SK-N-SH treated with all-trans-retinoic acid at 6 μM for 48 hours (cell line): ENCODE results near the gene MAP1B.

ENCODE experiments used
- ATAC-seq: fragments of 200-7000 bp; cut with Tn5 transposase; 3 replicates; pipeline ENCODE4 v1.9.1; 2020; ENCODE audit warnings: mild to moderate bottlenecking, moderate library complexity
- ARNTL ChIP-seq: fragments of 450-650 bp; formaldehyde crosslinking; IDR thresholded peaks from 2 replicates; pipeline ENCODE4 v1.5.0; 2020; ENCODE audit warnings: low read depth, mild to moderate bottlenecking, moderate library complexity, borderline replicate concordance
- BACH2 ChIP-seq: fragments of 250-450 bp; sonication (Bioruptor Pico); IDR thresholded peaks from 2 replicates; pipeline ENCODE4 v1.9.0; 2021; ENCODE audit warnings: mild to moderate bottlenecking, borderline replicate concordance
- CSDC2 ChIP-seq: fragments of 250-450 bp; sonication (Bioruptor Pico); IDR thresholded peaks from 2 replicates; pipeline ENCODE4 v1.5.0; 2020; ENCODE audit warnings: mild to moderate bottlenecking, moderate library complexity
- CSRNP3 ChIP-seq: fragments of 250-450 bp; sonication (Bioruptor Pico); IDR thresholded peaks from 2 replicates; pipeline ENCODE4 v1.5.1; 2021; ENCODE audit warnings: mild to moderate bottlenecking, moderate library complexity
- ESRRG ChIP-seq: fragments of 250-450 bp; sonication (Bioruptor Pico); IDR thresholded peaks from 2 replicates; pipeline ENCODE4 v1.6.1; 2021; ENCODE audit warnings: mild to moderate bottlenecking
- GLIS3 ChIP-seq: fragments of 250-450 bp; sonication (Bioruptor Pico); IDR thresholded peaks from 2 replicates; pipeline ENCODE4 v1.5.0; 2020; ENCODE audit warnings: mild to moderate bottlenecking, moderate library complexity
- ISL1 ChIP-seq: fragments of 250-450 bp; sonication (Bioruptor Pico); IDR thresholded peaks from 2 replicates; pipeline ENCODE4 v2.1.2; 2022; ENCODE audit warnings: mild to moderate bottlenecking, moderate library complexity
- OSR1 ChIP-seq: fragments of 250-450 bp; sonication (Bioruptor Pico); IDR thresholded peaks from 2 replicates; pipeline ENCODE4 v1.8.0; 2022; ENCODE audit warnings: moderate library complexity, mild to moderate bottlenecking, inconsistent platforms
- PPARA ChIP-seq: fragments of 250-450 bp; sonication (Bioruptor Pico); IDR thresholded peaks from 2 replicates; pipeline ENCODE4 v1.5.0; 2020; ENCODE audit warnings: mild to moderate bottlenecking, borderline replicate concordance
- RARB ChIP-seq: fragments of 250-450 bp; sonication (Bioruptor Pico); IDR thresholded peaks from 2 replicates; pipeline ENCODE4 v1.8.0; 2021; ENCODE audit warnings: mild to moderate bottlenecking, moderate library complexity
- SNAI2 ChIP-seq: fragments of 250-450 bp; sonication (Bioruptor Pico); IDR thresholded peaks from 2 replicates; pipeline ENCODE4 v1.5.0; 2020; ENCODE audit warnings: mild to moderate bottlenecking, moderate library complexity
- TCF4 ChIP-seq: fragments of 250-450 bp; sonication (Bioruptor Pico); IDR thresholded peaks from 2 replicates; pipeline ENCODE4 v1.8.0; 2021; ENCODE audit warnings: mild to moderate bottlenecking, moderate library complexity, borderline replicate concordance
- TOX ChIP-seq: fragments of 250-450 bp; sonication (Bioruptor Pico); IDR thresholded peaks from 2 replicates; pipeline ENCODE4 v1.8.0; 2021; ENCODE audit warnings: mild to moderate bottlenecking, moderate library complexity, borderline replicate concordance
- ZFP3 ChIP-seq: fragments of 250-450 bp; sonication (Bioruptor Pico); IDR thresholded peaks from 2 replicates; pipeline ENCODE4 v1.5.0; 2020; ENCODE audit warnings: mild to moderate bottlenecking, moderate library complexity
- ZFP30 ChIP-seq: fragments of 450-650 bp; formaldehyde crosslinking; IDR thresholded peaks from 2 replicates; pipeline ENCODE4 v1.5.0; 2022; ENCODE audit warnings: mild to moderate bottlenecking, moderate library complexity
- ZNF565 ChIP-seq: fragments of 450-650 bp; formaldehyde crosslinking; conservative IDR thresholded peaks from 2 replicates; pipeline ENCODE4 v1.5.0; 2020; ENCODE audit warnings: low read depth, mild to moderate bottlenecking, moderate library complexity
- ZNF70 ChIP-seq: fragments of 450-650 bp; formaldehyde crosslinking; IDR thresholded peaks from 2 replicates; pipeline ENCODE4 v1.5.0; 2020; ENCODE audit warnings: mild to moderate bottlenecking, moderate library complexity
- ZNF8 ChIP-seq: fragments of 450-650 bp; formaldehyde crosslinking; IDR thresholded peaks from 2 replicates; pipeline ENCODE4 v1.5.0; 2020; ENCODE audit warnings: mild to moderate bottlenecking, moderate library complexity
- TF ChIP-seq, protein P1 (sequence below): fragments of 250-450 bp; sonication (Bioruptor Pico); IDR thresholded peaks from 2 replicates; pipeline ENCODE4 v1.8.0; 2021; ENCODE audit warnings: low read depth, mild to moderate bottlenecking, moderate library complexity, borderline replicate concordance
- TF ChIP-seq, protein P2 (sequence below): fragments of 250-450 bp; sonication (Bioruptor Pico); IDR thresholded peaks from 2 replicates; pipeline ENCODE4 v1.5.0; 2020; ENCODE audit warnings: mild to moderate bottlenecking, moderate library complexity
- TF ChIP-seq, protein P3 (sequence below): fragments of 250-450 bp; sonication (Bioruptor Pico); IDR thresholded peaks from 2 replicates; pipeline ENCODE4 v1.5.1; 2020; ENCODE audit warnings: low read depth, mild to moderate bottlenecking, moderate library complexity
- TF ChIP-seq, protein P4 (sequence below): fragments of 250-450 bp; sonication (Bioruptor Pico); IDR thresholded peaks from 2 replicates; pipeline ENCODE4 v1.8.0; 2020; ENCODE audit warnings: mild to moderate bottlenecking, moderate library complexity, borderline replicate concordance

Gene MAP1B

GRCh38 chr5:72160329-72160728 lies 53.1 kb downstream of the MAP1B start:
- TF ChIP-seq CSDC2 (CRISPR knock-in tag) (no peak), ZNF8 (no peak), GLIS3 (no peak), TCF4 (CRISPR knock-in tag) (no peak), BACH2 (no peak), PPARA (CRISPR knock-in tag) (no peak), ZFP30 (CRISPR knock-in tag) (no peak)
- TF ChIP-seq, protein P1, sequence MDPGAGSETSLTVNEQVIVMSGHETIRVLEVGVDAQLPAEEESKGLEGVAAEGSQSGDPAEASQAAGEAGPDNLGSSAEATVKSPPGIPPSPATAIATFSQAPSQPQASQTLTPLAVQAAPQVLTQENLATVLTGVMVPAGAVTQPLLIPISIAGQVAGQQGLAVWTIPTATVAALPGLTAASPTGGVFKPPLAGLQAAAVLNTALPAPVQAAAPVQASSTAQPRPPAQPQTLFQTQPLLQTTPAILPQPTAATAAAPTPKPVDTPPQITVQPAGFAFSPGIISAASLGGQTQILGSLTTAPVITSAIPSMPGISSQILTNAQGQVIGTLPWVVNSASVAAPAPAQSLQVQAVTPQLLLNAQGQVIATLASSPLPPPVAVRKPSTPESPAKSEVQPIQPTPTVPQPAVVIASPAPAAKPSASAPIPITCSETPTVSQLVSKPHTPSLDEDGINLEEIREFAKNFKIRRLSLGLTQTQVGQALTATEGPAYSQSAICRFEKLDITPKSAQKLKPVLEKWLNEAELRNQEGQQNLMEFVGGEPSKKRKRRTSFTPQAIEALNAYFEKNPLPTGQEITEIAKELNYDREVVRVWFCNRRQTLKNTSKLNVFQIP (CRISPR knock-in tag) = no peak
- ATAC-seq = no peak

DNA sequence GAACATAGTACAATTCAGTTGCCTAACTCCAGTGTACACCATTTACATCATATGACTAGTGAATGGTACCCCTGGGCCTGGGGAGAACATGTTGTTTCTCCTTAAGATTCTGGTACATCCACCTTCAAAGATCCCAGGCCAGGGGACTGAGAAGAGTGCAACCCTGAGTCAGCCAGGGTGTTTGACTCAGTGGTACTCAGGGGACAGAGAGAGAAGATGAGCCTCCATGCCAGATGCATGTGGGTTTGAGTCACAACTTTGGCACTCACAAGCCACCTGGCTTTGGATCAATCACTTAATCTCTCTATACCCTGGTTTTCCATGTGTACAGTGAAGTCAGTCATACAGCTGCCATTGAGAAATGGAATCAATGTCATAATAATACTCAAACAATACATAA lies 53.7 kb downstream of the MAP1B start:
- TF ChIP-seq, protein P2, sequence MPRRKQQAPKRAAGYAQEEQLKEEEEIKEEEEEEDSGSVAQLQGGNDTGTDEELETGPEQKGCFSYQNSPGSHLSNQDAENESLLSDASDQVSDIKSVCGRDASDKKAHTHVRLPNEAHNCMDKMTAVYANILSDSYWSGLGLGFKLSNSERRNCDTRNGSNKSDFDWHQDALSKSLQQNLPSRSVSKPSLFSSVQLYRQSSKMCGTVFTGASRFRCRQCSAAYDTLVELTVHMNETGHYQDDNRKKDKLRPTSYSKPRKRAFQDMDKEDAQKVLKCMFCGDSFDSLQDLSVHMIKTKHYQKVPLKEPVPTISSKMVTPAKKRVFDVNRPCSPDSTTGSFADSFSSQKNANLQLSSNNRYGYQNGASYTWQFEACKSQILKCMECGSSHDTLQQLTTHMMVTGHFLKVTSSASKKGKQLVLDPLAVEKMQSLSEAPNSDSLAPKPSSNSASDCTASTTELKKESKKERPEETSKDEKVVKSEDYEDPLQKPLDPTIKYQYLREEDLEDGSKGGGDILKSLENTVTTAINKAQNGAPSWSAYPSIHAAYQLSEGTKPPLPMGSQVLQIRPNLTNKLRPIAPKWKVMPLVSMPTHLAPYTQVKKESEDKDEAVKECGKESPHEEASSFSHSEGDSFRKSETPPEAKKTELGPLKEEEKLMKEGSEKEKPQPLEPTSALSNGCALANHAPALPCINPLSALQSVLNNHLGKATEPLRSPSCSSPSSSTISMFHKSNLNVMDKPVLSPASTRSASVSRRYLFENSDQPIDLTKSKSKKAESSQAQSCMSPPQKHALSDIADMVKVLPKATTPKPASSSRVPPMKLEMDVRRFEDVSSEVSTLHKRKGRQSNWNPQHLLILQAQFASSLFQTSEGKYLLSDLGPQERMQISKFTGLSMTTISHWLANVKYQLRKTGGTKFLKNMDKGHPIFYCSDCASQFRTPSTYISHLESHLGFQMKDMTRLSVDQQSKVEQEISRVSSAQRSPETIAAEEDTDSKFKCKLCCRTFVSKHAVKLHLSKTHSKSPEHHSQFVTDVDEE (CRISPR knock-in tag) = no peak
- TF ChIP-seq OSR1 (CRISPR knock-in tag) (no peak), SNAI2 (CRISPR knock-in tag) (no peak), ARNTL (CRISPR knock-in tag) (no peak), ZNF8 (no peak), TOX (CRISPR knock-in tag) (no peak), ZNF70 (CRISPR knock-in tag) (no peak)
- TF ChIP-seq, protein P3, sequence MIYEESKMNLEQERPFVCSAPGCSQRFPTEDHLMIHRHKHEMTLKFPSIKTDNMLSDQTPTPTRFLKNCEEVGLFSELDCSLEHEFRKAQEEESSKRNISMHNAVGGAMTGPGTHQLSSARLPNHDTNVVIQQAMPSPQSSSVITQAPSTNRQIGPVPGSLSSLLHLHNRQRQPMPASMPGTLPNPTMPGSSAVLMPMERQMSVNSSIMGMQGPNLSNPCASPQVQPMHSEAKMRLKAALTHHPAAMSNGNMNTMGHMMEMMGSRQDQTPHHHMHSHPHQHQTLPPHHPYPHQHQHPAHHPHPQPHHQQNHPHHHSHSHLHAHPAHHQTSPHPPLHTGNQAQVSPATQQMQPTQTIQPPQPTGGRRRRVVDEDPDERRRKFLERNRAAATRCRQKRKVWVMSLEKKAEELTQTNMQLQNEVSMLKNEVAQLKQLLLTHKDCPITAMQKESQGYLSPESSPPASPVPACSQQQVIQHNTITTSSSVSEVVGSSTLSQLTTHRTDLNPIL (CRISPR knock-in tag) = no peak
- ATAC-seq = no peak

GRCh38 chr5:72161951-72162350 lies 54.7 kb downstream of the MAP1B start:
- ATAC-seq = no peak

More at GRCh38 chr5:72161951-72162350, 54.7 kb downstream of the MAP1B start:
- TF ChIP-seq, protein P4, sequence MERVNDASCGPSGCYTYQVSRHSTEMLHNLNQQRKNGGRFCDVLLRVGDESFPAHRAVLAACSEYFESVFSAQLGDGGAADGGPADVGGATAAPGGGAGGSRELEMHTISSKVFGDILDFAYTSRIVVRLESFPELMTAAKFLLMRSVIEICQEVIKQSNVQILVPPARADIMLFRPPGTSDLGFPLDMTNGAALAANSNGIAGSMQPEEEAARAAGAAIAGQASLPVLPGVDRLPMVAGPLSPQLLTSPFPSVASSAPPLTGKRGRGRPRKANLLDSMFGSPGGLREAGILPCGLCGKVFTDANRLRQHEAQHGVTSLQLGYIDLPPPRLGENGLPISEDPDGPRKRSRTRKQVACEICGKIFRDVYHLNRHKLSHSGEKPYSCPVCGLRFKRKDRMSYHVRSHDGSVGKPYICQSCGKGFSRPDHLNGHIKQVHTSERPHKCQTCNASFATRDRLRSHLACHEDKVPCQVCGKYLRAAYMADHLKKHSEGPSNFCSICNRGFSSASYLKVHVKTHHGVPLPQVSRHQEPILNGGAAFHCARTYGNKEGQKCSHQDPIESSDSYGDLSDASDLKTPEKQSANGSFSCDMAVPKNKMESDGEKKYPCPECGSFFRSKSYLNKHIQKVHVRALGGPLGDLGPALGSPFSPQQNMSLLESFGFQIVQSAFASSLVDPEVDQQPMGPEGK = no peak
- TF ChIP-seq ZNF70 (CRISPR knock-in tag) (no peak), SNAI2 (CRISPR knock-in tag) (no peak), ZNF565 (CRISPR knock-in tag) (no peak), ZFP30 (CRISPR knock-in tag) (no peak), ZFP3 (CRISPR knock-in tag) (no peak), OSR1 (CRISPR knock-in tag) (no peak), TOX (CRISPR knock-in tag) (no peak), ESRRG (CRISPR knock-in tag) (no peak), ARNTL (CRISPR knock-in tag) (no peak), CSDC2 (CRISPR knock-in tag) (no peak), CSRNP3 (no peak), RARB (CRISPR knock-in tag) (no peak), ZNF8 (no peak), ISL1 (CRISPR knock-in tag) (no peak), PPARA (CRISPR knock-in tag) (no peak)
- TF ChIP-seq, protein P1 (CRISPR knock-in tag) = no peak
- TF ChIP-seq, protein P3 (CRISPR knock-in tag) = no peak
